Stimulated activated CD8-positive, alpha-beta memory T cell treated with anti-CD3 and anti-CD28 coated beads, Interleukin-15, amount 100 ng/mL, for 24 hours (primary cell): Measurements from ENCODE around the gene ATP5PD.
"Not testable (repeated sequence)": the region's sequence is repeated elsewhere in the genome, so short reads cannot be mapped to it uniquely, and the experiment has no call there.

ENCODE experiments used
- DNase-seq: peaks from one replicate; pipeline ENCODE4 v3.0.0-alpha.2; 2020; ENCODE audit warnings: low read depth

The ATP5PD gene

GRCh38 chr17:75020331-75021110 is 26.2 kb downstream of the ATP5PD start:
- DNase-seq: no peak

GRCh38 chr17:75019710-75020109 is 27.1 kb downstream of the ATP5PD start:
- DNase-seq: no peak

- no peak for DNase-seq
Measured at GRCh38 chr17:75019146-75019545, 27.6 kb downstream of the ATP5PD start.

- no peak for DNase-seq
Measured at GRCh38 chr17:75013092-75013559, 33.6 kb downstream of the ATP5PD start.

- DNase-seq: peak; percentile 56
Measured at GRCh38 chr17:75012346-75013091, 34.2 kb downstream of the ATP5PD start, which contains the start of gene MRPL58. TSS of gene MRPL58 (plus strand) at chr17:75012670. CDS start at chr17:75012687, 17 bp downstream.

- no peak for DNase-seq
Measured at GRCh38 chr17:75012096-75012345, 34.7 kb downstream of the ATP5PD start.

- DNase-seq: no peak
Measured at GRCh38 chr17:75011401-75012095, 35.2 kb downstream of the ATP5PD start.

GRCh38 chr17:75010683-75011400 is 35.9 kb downstream of the ATP5PD start:
- no peak for DNase-seq

GRCh38 chr17:75009139-75009724 is 37.5 kb downstream of the ATP5PD start:
- no peak for DNase-seq

GRCh38 chr17:75008373-75008772 is 38.4 kb downstream of the ATP5PD start:
- no peak for DNase-seq

- no peak for DNase-seq
Measured at GRCh38 chr17:75006653-75007052, 40.1 kb downstream of the ATP5PD start.

GRCh38 chr17:75006084-75006483 is 40.7 kb downstream of the ATP5PD start:
- not testable (repeated sequence) for DNase-seq

GRCh38 chr17:75005291-75005690 is 41.5 kb downstream of the ATP5PD start:
- no peak for DNase-seq

- DNase-seq: no peak
Measured at GRCh38 chr17:75004371-75004770, 42.4 kb downstream of the ATP5PD start.

- no peak for DNase-seq
Measured at GRCh38 chr17:75003957-75004355, 42.8 kb downstream of the ATP5PD start.

- DNase-seq: no peak
Measured at GRCh38 chr17:75003070-75003956, 43.5 kb downstream of the ATP5PD start.

GRCh38 chr17:75001915-75002843 is 44.6 kb downstream of the ATP5PD start:
- no peak for DNase-seq

GRCh38 chr17:74999523-74999922 is 47.2 kb downstream of the ATP5PD start:
- no peak for DNase-seq

GRCh38 chr17:74998783-74999182 is 48.0 kb downstream of the ATP5PD start:
- no peak for DNase-seq

GRCh38 chr17:74995847-74996246 is 50.9 kb downstream of the ATP5PD start:
- no peak for DNase-seq
